GM19463 (cell line): Measurements from ENCODE around the gene KIFC3.
"Not testable (repeated sequence)": the region's sequence is repeated elsewhere in the genome, so short reads cannot be mapped to it uniquely, and the experiment has no call there.

Source experiments
- ATAC-seq: cut with Tn5 transposase; IDR thresholded peaks from one replicate; pipeline ENCODE4 v1.9.1; 2021; ENCODE audit warnings: mild to moderate bottlenecking, moderate library complexity; ENCODE audit not compliant: unreplicated experiment

Gene KIFC3

GRCh38 chr16:57755726-57756423, 46.4 kb downstream of the KIFC3 start:
- no peak for ATAC-seq

GRCh38 chr16:57755061-57755684, 47.1 kb downstream of the KIFC3 start:
- ATAC-seq = no peak

DNA sequence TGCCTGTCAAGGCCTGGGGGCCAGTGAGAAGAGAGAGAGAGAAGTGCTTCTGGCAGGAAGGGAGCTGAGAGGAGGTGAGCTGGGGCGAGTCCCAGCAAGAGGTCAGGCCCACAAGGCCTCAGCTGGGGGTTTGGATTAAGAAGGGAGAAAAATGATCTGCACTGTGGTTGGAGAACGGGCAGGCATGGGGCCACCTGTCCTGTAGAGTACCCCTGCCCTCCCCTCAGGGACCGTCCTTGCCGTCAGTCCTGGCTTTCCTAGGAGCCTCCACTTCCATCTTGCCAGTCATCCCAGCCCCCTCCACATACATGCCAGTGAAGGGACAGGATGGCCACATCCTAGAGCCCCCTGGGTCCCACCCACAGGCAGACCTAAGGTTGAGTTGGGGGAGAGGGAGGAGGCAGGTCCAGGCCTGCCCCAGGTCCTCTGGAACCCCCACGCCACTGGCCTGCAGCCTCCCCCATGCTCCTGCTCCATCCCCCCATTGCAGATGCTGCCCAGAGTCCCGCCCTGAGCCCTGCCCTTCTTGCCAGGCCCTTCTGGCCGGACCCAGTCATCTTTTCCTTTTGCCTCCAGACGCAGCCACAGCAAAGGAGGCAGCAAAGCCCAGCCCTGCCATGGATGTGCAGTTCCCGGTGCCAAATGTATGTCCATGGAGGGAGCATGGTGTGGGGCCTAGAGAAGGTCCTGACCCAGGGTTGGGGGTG, 47.8 kb downstream of the KIFC3 start:
- ATAC-seq = no peak

DNA sequence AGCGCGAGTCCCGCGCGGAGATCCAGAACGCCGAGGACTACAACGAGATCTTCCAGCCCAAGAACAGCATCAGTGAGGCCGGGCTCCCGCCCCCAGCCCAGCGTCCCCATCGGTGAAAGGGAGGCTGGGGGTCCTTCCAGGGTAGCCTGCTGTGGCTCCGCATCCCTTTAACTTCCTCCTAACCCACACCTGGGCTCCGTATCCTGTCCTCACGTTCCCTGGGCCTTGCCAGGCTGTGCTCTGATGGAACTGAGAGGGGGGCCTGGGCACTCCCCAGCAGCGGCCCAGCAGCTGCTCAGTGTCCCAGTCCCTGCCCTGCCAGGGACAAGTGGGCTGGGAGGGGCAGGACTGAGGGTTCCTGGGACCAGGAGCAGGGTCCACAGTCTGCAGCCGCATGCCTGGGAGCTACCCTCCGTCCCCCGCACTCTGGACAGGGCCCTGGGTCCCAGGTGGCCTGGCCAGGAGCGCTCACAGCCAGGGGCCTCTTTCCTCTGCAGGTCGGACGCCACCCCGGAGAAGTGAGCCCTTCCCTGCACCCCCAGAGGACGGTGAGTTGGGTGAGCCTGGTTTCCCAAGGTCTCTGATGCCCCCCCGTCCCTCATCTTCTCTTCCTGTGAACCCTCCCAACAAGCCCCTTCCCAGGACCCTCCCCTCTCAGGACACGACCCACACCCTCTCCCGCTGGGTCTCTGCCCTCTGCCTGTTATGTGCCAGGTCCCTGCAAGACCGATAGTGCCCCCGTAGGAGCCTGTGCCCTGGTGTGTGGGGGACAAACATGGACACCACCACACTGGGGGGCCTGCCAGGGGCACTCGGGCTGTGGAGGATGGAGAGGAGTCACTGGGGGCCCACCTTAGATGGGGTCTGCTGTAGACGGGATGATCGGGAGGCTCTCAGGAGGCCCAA, 48.6 kb downstream of the KIFC3 start:
- no peak for ATAC-seq

GRCh38 chr16:57752581-57753447, 49.5 kb downstream of the KIFC3 start:
- no peak for ATAC-seq

DNA sequence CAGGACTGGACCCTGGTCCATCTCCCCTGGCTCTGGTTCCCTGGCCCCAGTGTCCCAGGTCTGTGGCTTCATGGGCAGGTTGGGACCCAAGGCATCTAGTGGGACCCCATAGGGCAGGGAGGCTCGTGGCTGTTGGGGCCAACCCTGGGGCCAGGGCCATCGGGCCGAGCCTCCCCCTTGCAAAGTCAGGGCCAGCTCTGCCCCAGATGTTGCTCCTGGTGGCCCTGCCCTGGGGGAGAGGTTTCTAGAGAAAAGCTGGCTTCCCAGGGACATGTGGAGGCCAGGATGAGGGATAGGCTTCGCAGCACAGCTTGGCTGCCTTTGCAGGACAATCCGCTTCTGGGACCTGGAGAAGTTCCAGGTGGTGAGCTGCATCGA, 50.1 kb downstream of the KIFC3 start:
- no peak for ATAC-seq

- no peak for ATAC-seq
These were observed 50.6 kb downstream of the KIFC3 start for GRCh38 chr16:57751539-57752202.

DNA sequence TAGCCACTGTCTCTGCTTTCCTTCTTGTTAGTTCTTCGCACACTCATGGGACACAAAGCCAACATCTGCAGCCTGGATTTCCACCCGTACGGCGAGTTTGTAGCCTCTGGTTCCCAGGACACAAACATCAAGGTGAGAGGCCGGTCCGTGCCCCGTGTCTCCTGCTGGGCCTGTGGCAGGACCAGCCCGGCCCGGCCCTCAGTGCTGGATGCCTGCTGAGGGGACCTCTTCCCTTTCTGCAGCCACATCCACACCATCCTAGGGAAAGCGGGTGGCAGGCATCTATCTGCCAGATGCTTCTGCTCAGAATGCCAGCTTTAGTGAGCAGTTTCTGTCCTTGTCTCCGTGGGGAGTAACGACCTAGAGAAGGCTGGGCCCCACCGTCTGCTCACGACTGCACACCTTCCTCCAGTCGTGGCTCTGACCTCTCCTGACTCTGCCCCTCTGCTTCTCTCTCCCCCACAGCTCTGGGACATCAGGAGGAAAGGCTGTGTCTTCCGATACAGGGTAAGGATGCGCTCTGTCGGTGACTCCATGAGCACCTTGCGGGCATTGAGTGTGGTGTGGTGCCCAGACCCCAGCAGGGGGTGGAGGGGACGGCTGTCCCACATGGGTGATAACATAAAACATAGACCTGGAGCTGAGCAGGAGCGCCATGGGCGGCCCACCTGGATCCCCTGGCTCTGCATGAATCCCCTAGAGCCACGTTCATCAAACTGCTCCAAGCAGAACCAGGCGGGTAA, 51.3 kb downstream of the KIFC3 start:
- ATAC-seq = no peak

GRCh38 chr16:57749856-57750452, 52.3 kb downstream of the KIFC3 start:
- no peak for ATAC-seq

- no peak for ATAC-seq
These were observed 53.1 kb downstream of the KIFC3 start for GRCh38 chr16:57749101-57749692.

GRCh38 chr16:57748596-57748995, 53.7 kb downstream of the KIFC3 start:
- ATAC-seq = no peak

GRCh38 chr16:57747996-57748395, 54.3 kb downstream of the KIFC3 start:
- no peak for ATAC-seq

DNA sequence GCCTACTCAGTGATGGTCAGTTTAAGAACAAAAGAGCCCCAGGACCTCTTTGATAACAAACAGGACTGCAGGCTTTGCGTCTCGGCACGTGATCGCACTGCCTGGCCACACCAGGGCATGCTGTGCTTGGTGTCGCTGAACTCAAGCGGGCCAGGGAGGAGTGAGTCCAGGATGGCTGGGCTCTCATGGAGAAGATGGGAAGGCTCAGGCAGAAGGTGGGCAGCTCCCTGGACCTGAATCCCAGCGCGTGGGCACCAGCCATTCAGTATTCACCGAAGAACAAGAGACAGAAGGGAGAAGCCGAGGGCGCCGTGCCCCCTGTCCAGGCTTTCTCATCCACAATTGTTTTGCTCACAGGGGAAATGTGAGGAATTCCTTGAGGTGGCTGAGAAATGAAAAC, 54.8 kb downstream of the KIFC3 start:
- no peak for ATAC-seq

DNA sequence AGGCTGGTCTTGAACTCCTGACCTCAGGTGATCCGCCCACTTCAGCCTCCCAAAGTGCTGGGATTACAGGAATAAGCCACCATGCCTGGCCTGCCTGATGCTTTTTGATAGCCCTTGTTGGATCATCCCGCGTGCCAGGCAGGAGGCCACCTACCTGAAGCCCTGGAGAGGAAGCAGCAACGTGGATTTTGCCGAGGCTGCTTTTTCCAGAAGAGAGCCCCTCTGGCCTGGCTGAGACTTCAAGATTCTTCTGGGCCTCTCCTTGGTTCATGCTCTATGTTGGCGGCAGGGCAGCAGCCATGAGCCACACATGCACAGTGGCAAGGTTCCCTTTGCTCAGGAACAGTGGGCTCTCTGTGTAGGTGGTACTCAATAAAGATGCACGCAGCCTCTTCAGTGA, 55.2 kb downstream of the KIFC3 start:
- no peak for ATAC-seq

GRCh38 chr16:57746316-57746715, 56.0 kb downstream of the KIFC3 start:
- not testable (repeated sequence) for ATAC-seq

- no peak for ATAC-seq
These were observed 56.5 kb downstream of the KIFC3 start for GRCh38 chr16:57745768-57746167.

GRCh38 chr16:57744642-57744903, 57.7 kb downstream of the KIFC3 start:
- no peak for ATAC-seq

- no peak for ATAC-seq
These were observed 58.2 kb downstream of the KIFC3 start for GRCh38 chr16:57743886-57744641.
